Gastrocnemius medialis (tissue), 4 donors: ENCODE results near the gene SLAMF7. TPM values are rescaled to one million over a fixed set of nuclear protein-coding genes. Genes with fewer than 3 reads are reported as not detected.

Experiments
- ATAC-seq, 2 donors: fragments of 150-250 bp; one replicate each; pipeline ENCODE4 v1.9.1; 2016
- DNase-seq, 2 donors: peaks; one replicate each; pipeline ENCODE4 v3.0.0-alpha.2; 2019
- H3K27ac ChIP-seq, 4 donors: fragments of 200-600 bp; sonication (generic); 1 replicate in 1 of 4; 2 replicates in 3 of 4; pipeline ENCODE4 v1.5.1; 2016 to 2018; ENCODE audit warnings: mild to moderate bottlenecking in 2 of 4, moderate library complexity in 1 of 4
- H3K27me3 ChIP-seq, 3 donors: fragments of 200-600 bp; sonication (generic) in 2 of 3; 1 replicate in 1 of 3; 2 replicates in 2 of 3; pipeline versions ENCODE4 v1.5.1 to v1.6.0; 2016 to 2019; ENCODE audit warnings: mild to moderate bottlenecking in 1 of 3, moderate library complexity in 1 of 3
- H3K36me3 ChIP-seq, 2 donors: fragments of 200-600 bp; sonication (generic) in 1 of 2; one replicate each; pipeline ENCODE4 v1.5.1; 2017 to 2018
- H3K4me1 ChIP-seq, 2 donors: fragments of 200-600 bp; sonication (generic) in 1 of 2; one replicate each; pipeline ENCODE4 v1.5.1; 2016 to 2017; ENCODE audit warnings: mild to moderate bottlenecking in 2 of 2
- H3K4me3 ChIP-seq, 4 donors: fragments of 200-600 bp; sonication (generic) in 3 of 4; 1 replicate in 1 of 4; 2 replicates in 3 of 4; pipeline ENCODE4 v1.5.1; 2016 to 2019; ENCODE audit warnings: mild to moderate bottlenecking in 2 of 4
- H3K9me3 ChIP-seq, 3 donors: fragments of 200-600 bp; sonication (generic) in 2 of 3; 1 replicate in 1 of 3; 2 replicates in 2 of 3; pipeline ENCODE4 v1.5.1; 2016 to 2019
- POLR2A ChIP-seq, 2 donors: fragments of 450-650 bp; IDR thresholded peaks; one replicate each; pipeline ENCODE4 v1.6.1; 2017; ENCODE audit warnings: antibody characterized with exemption in 2 of 2, mild to moderate bottlenecking in 2 of 2, moderate library complexity in 2 of 2
- in situ Hi-C, 4 donors: fragments of 200-750 bp; cut with MboI; loops; one replicate each; pipeline versions ENCODE4 v1.15.0 to v1.8.0; 2017; ENCODE audit warnings: low sequenced_read_pairs in 4 of 4
- intact Hi-C: fragments of 100-400 bp; cut with DNase I; formaldehyde crosslinking; loops from one replicate; pipeline ENCODE4 v1.15.1; 2023; ENCODE audit warnings: low total_unique reads
- total RNA-seq, 4 donors: library from RNA; depleted of rRNA; stranded (reverse); fragments of >200 nt; gene quantifications; one replicate each; pipeline versions ENCODE4 v1.1.0 to v1.2.3, GENCODE V29; 2016
- TF ChIP-seq, protein P1 (sequence below), 5 experiments: fragments of 450-650 bp in 3 of 5; fragments of 200-600 bp in 2 of 5; sonication (generic) in 2 of 5; IDR thresholded peaks in 4 of 5; conservative IDR thresholded peaks in 1 of 5; 1 replicate in 4 of 5; 2 replicates in 1 of 5; pipeline ENCODE4 v1.5.1; 2016 to 2019; ENCODE audit warnings: antibody characterized with exemption in 5 of 5, mild to moderate bottlenecking in 3 of 5, moderate library complexity in 3 of 5

SLAMF7 gene
- total RNA-seq, 4 donors from 2014 or later: 0.81 TPM; not detected in 3

- Histone ChIP-seq H3K4me1 (no peaks in the 10 kb centered on the region), H3K27me3 (no peaks in the 10 kb centered on the region), H3K9me3 (no peaks in the 10 kb centered on the region), H3K36me3 (no peaks in the 10 kb centered on the region), H3K4me3 (no peak overlapping the region), H3K27ac (no peak overlapping the region)
- intact Hi-C loops (no loop called here), in situ Hi-C loops (no loop called here)
- DNase-seq (no peak), ATAC-seq (no peak)
- TF ChIP-seq, protein P1, sequence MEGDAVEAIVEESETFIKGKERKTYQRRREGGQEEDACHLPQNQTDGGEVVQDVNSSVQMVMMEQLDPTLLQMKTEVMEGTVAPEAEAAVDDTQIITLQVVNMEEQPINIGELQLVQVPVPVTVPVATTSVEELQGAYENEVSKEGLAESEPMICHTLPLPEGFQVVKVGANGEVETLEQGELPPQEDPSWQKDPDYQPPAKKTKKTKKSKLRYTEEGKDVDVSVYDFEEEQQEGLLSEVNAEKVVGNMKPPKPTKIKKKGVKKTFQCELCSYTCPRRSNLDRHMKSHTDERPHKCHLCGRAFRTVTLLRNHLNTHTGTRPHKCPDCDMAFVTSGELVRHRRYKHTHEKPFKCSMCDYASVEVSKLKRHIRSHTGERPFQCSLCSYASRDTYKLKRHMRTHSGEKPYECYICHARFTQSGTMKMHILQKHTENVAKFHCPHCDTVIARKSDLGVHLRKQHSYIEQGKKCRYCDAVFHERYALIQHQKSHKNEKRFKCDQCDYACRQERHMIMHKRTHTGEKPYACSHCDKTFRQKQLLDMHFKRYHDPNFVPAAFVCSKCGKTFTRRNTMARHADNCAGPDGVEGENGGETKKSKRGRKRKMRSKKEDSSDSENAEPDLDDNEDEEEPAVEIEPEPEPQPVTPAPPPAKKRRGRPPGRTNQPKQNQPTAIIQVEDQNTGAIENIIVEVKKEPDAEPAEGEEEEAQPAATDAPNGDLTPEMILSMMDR (IDR thresholded peaks at IDR 0.05 in 4 of 5, conservative IDR thresholded peaks at IDR 0.05 in 1 of 5): no peak
- TF ChIP-seq POLR2A (IDR thresholded peaks at IDR 0.05): no peak
These were observed 2.0 kb downstream of the SLAMF7 start for GRCh38 chr1:160741092-160741501.

- no peaks in the 10 kb centered on the region for H3K4me1 ChIP-seq
- DNase-seq (no peak), ATAC-seq (no peak)
- no peak for TF ChIP-seq POLR2A (IDR thresholded peaks at IDR 0.05)
- TF ChIP-seq, protein P1 (IDR thresholded peaks at IDR 0.05 in 4 of 5, conservative IDR thresholded peaks at IDR 0.05 in 1 of 5): no peak
- no peaks in the 10 kb centered on the region for H3K36me3 ChIP-seq
- no peak overlapping the region for H3K27ac ChIP-seq
- H3K27me3 ChIP-seq: no peaks in the 10 kb centered on the region
- in situ Hi-C loops (no loop called here), intact Hi-C loops (no loop called here)
- no peak overlapping the region for H3K4me3 ChIP-seq
- H3K9me3 ChIP-seq: no peaks in the 10 kb centered on the region
These were observed 2.7 kb downstream of the SLAMF7 start for GRCh38 chr1:160741612-160742348.

DNA sequence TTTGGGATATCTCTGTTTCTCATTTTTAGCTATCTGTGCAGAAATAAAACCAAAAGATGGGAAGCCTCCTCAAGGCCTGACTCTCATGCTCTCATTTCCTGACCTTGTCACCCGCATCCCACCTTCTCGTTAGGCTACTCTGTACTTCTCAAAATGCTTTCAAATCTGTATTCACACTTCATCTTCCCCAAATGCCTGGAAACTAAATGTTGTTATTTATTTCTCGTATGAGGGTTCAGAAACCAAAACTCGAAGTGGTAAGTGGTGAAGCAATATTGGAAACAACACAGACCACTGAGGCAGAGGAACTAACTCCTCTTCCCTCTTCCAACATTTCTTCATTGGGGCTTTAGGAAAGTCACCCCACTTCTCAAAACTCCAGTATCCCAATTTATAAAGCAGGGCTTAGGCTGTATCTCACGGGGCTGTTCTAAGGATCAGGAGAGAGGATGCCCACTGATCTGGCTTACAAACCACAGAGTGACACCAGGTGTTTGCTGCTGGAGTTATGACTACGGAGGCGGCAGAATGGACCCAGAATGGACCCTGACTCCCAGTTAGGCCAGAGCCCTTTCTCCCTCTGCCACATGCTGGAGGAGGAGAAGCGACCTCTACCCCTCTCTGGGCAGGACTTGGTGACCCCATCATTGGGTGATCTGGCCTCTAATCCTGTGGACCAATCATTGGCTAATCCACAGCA, 3.5 kb downstream of the SLAMF7 start:
- H3K27ac ChIP-seq: no peak overlapping the region
- no peaks in the 10 kb centered on the region for H3K27me3 ChIP-seq
- H3K36me3 ChIP-seq: no peaks in the 10 kb centered on the region
- no peaks in the 10 kb centered on the region for H3K9me3 ChIP-seq
- H3K4me1 ChIP-seq: no peaks in the 10 kb centered on the region
- in situ Hi-C loops (no loop called here), intact Hi-C loops (no loop called here)
- no peak for TF ChIP-seq POLR2A (IDR thresholded peaks at IDR 0.05)
- TF ChIP-seq, protein P1 (IDR thresholded peaks at IDR 0.05 in 4 of 5, conservative IDR thresholded peaks at IDR 0.05 in 1 of 5): no peak
- no peak overlapping the region for H3K4me3 ChIP-seq
- no peak for DNase-seq
- no peak for ATAC-seq

DNA sequence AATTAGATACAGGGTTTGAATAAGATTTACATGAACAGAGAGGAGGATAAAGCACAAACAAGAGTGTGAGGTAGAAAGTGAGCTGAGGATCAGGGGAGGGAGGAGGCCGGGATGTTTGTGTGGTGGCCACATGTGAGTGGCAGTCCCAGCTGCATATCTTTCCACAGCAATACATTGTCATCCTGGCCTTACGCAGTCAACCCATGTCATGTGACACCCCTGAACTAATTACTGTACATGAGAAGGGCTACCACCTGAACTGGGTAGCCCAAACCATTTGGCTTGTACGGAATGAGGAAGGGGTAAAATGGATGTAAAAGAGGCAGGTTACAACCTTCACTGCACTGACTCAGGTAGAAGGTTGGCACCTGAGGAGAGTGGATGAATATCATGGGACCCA, 4.2 kb downstream of the SLAMF7 start:
- H3K4me1 ChIP-seq: no peaks in the 10 kb centered on the region
- no peak for ATAC-seq
- no peaks in the 10 kb centered on the region for H3K27me3 ChIP-seq
- no peak overlapping the region for H3K4me3 ChIP-seq
- no peaks in the 10 kb centered on the region for H3K9me3 ChIP-seq
- intact Hi-C loops (no loop called here), in situ Hi-C loops (no loop called here)
- H3K27ac ChIP-seq: no peak overlapping the region
- no peak for DNase-seq
- no peaks in the 10 kb centered on the region for H3K36me3 ChIP-seq
- no peak for TF ChIP-seq POLR2A (IDR thresholded peaks at IDR 0.05)

DNA sequence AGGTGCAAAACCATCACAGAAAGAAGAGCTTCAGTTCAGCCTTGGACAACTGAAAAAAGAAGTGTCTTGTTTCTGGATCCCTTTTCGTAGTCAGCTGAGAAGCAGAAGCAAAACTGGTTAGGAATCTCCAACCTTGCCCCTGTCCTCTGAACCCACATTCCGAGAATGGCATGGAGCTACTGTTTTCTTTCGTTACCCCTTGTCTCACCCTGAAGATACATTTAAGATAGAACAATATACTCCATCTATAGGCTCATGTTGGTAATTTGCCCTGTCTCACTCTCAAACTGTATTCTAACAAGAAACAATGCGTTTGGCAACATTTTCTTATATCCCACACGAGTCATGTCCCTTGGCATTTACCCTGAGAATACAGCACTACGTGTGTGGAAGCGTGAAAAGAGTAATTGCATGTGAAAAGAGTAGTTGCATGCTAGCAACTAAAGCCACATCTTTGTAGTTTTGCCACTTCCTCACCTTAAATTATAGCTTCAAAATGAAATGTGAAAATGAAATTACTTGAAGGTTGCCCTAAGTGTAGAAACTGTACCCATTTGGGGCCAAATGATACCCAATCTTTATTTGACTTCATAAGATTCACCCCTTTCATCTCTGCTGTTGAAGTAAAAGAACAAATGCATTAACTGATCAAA, 5.3 kb downstream of the SLAMF7 start:
- H3K4me3 ChIP-seq: no peak overlapping the region
- no peak for DNase-seq
- H3K9me3 ChIP-seq: no peaks in the 10 kb centered on the region
- intact Hi-C loops (no loop called here), in situ Hi-C loops (no loop called here)
- TF ChIP-seq, protein P1 (IDR thresholded peaks at IDR 0.05 in 4 of 5, conservative IDR thresholded peaks at IDR 0.05 in 1 of 5): no peak
- TF ChIP-seq POLR2A (IDR thresholded peaks at IDR 0.05): no peak
- ATAC-seq: no peak
- H3K27me3 ChIP-seq: no peaks in the 10 kb centered on the region
- no peaks in the 10 kb centered on the region for H3K36me3 ChIP-seq
- no peaks in the 10 kb centered on the region for H3K4me1 ChIP-seq
- no peak overlapping the region for H3K27ac ChIP-seq
